Stimulated activated CD4-positive, alpha-beta T cell treated with anti-CD3 and anti-CD28 coated beads, TNF-alpha, amount 100 ng/mL, for 1 hour (primary cell): Measurements from ENCODE around the gene PHF21B.
"Not testable (repeated sequence)": the region's sequence is repeated elsewhere in the genome, so short reads cannot be mapped to it uniquely, and the experiment has no call there.

Source experiments
- DNase-seq, 3 donors: peaks; one replicate each; pipeline ENCODE4 v3.0.0-alpha.2; 2020; ENCODE audit warnings: low read depth in 3 of 3, low spot score in 1 of 3

The PHF21B gene

GRCh38 chr22:45009606-45010531 is at the start of gene PHF21B:
Gene PHF21B, minus strand, starts transcription at chr22:45010005. Its CDS starts 456 bp downstream, at chr22:45009549.
- peak in 1 of 3 donors; percentile 23 for DNase-seq

GRCh38 chr22:45059296-45059695 is 49.5 kb upstream of the PHF21B start:
- no peak for DNase-seq

- DNase-seq = no peak
Measured at GRCh38 chr22:45058622-45058912, 48.8 kb upstream of the PHF21B start.

GRCh38 chr22:45055936-45056335 is 46.1 kb upstream of the PHF21B start:
- no peak for DNase-seq

- DNase-seq = no peak
Measured at GRCh38 chr22:45053571-45053970, 43.8 kb upstream of the PHF21B start.

- no peak for DNase-seq
Measured at GRCh38 chr22:45053094-45053493, 43.3 kb upstream of the PHF21B start.

- not testable (repeated sequence) for DNase-seq
Measured at GRCh38 chr22:45052665-45053064, 42.9 kb upstream of the PHF21B start.

GRCh38 chr22:45051946-45052345 is 42.1 kb upstream of the PHF21B start:
- no peak for DNase-seq

GRCh38 chr22:45051419-45051818 is 41.6 kb upstream of the PHF21B start:
- no peak for DNase-seq

- no peak for DNase-seq
Measured at GRCh38 chr22:45047260-45047659, 37.5 kb upstream of the PHF21B start.

- DNase-seq = no peak
Measured at GRCh38 chr22:45045208-45045607, 35.4 kb upstream of the PHF21B start.

- no peak for DNase-seq
Measured at GRCh38 chr22:45042263-45042662, 32.5 kb upstream of the PHF21B start.

GRCh38 chr22:45039133-45039532 is 29.3 kb upstream of the PHF21B start:
- DNase-seq = no peak

GRCh38 chr22:45036154-45036553 is 26.3 kb upstream of the PHF21B start:
- no peak for DNase-seq

GRCh38 chr22:45034821-45035220 is 25.0 kb upstream of the PHF21B start:
- DNase-seq = no peak

GRCh38 chr22:45034156-45034555 is 24.4 kb upstream of the PHF21B start:
- DNase-seq = no peak

GRCh38 chr22:45033136-45033535 is 23.3 kb upstream of the PHF21B start:
- DNase-seq = no peak

- no peak for DNase-seq
Measured at GRCh38 chr22:45031629-45032403, 22.0 kb upstream of the PHF21B start.

- no peak for DNase-seq
Measured at GRCh38 chr22:45029501-45029900, 19.7 kb upstream of the PHF21B start.

- DNase-seq = no peak
Measured at GRCh38 chr22:45026511-45026910, 16.7 kb upstream of the PHF21B start.

- no peak for DNase-seq
Measured at GRCh38 chr22:45023431-45023830, 13.6 kb upstream of the PHF21B start.
